H9 (cell line): ENCODE data around the gene LGMN. TPM values are rescaled to one million over a fixed set of nuclear protein-coding genes. Genes with fewer than 3 reads are reported as not detected.

Source experiments
- DNase-seq: peaks from one replicate; pipeline ENCODE4 v3.0.0-alpha.2; 2017
- H2AFZ ChIP-seq: one replicate; pipeline ENCODE4 v1.6.1; 2013; ENCODE audit warnings: mild to moderate bottlenecking, low read length, control low read depth, moderate library complexity
- H2AK5ac ChIP-seq: 2 replicates; pipeline ENCODE4 v1.6.1; 2013; ENCODE audit warnings: low read length, control low read depth, mixed read lengths; ENCODE audit not compliant: insufficient read length
- H2BK120ac ChIP-seq: one replicate; pipeline ENCODE4 v1.6.1; 2013; ENCODE audit warnings: low read depth, mild to moderate bottlenecking, low read length, control low read depth, inconsistent platforms; ENCODE audit not compliant: poor library complexity, severe bottlenecking
- H2BK12ac ChIP-seq: 2 replicates; pipeline ENCODE4 v1.6.1; 2013; ENCODE audit warnings: low read length, control low read depth, mixed read lengths, low read depth; ENCODE audit not compliant: insufficient read length
- H2BK15ac ChIP-seq: 2 replicates; pipeline ENCODE4 v1.6.1; 2013; ENCODE audit warnings: low read depth, low read length, control low read depth
- H2BK20ac ChIP-seq: one replicate; pipeline ENCODE4 v1.6.1; 2013; ENCODE audit warnings: low read depth, mild to moderate bottlenecking, low read length, control low read depth, inconsistent platforms; ENCODE audit not compliant: poor library complexity, severe bottlenecking
- H2BK5ac ChIP-seq: 2 replicates; pipeline ENCODE4 v1.6.1; 2013; ENCODE audit warnings: low read length, control low read depth, mixed read lengths; ENCODE audit not compliant: insufficient read length
- H3K14ac ChIP-seq: 2 replicates; pipeline ENCODE4 v1.6.1; 2013; ENCODE audit warnings: low read length, control low read depth; ENCODE audit not compliant: insufficient read depth
- H3K18ac ChIP-seq: 2 replicates; pipeline ENCODE4 v1.6.1; 2013; ENCODE audit warnings: low read depth, mild to moderate bottlenecking, mixed read lengths, low read length, control low read depth; ENCODE audit not compliant: insufficient read length
- H3K23ac ChIP-seq: 2 replicates; pipeline ENCODE4 v1.6.1; 2013; ENCODE audit warnings: low read length, control low read depth, mixed read lengths, low read depth; ENCODE audit not compliant: insufficient read length
- H3K23me2 ChIP-seq: 2 replicates; pipeline ENCODE4 v1.6.1; 2013; ENCODE audit warnings: low read depth, mild to moderate bottlenecking, mixed read lengths, low read length, control low read depth; ENCODE audit not compliant: insufficient read length, poor library complexity, severe bottlenecking
- H3K27ac ChIP-seq: 2 replicates; pipeline ENCODE4 v1.5.1; 2013; ENCODE audit warnings: low read length, control low read depth, mixed read lengths, low read depth; ENCODE audit not compliant: insufficient read length
- H3K27me3 ChIP-seq: 2 replicates; pipeline ENCODE4 v1.6.1; 2013; ENCODE audit warnings: low read length, control low read depth, inconsistent platforms; ENCODE audit not compliant: insufficient read depth
- H3K4ac ChIP-seq: 2 replicates; pipeline ENCODE4 v1.6.1; 2013; ENCODE audit warnings: low read depth, mild to moderate bottlenecking, control low read depth, inconsistent platforms, low read length, moderate library complexity
- H3K4me1 ChIP-seq: 2 replicates; pipeline ENCODE4 v1.6.1; 2013; ENCODE audit warnings: low read length, control low read depth, inconsistent platforms; ENCODE audit not compliant: insufficient read depth
- H3K4me2 ChIP-seq: 2 replicates; pipeline ENCODE4 v1.6.1; 2013; ENCODE audit warnings: low read length, control low read depth, mixed read lengths; ENCODE audit not compliant: insufficient read length, insufficient read depth
- H3K56ac ChIP-seq: 2 replicates; pipeline ENCODE4 v1.6.1; 2013; ENCODE audit warnings: low read depth, mild to moderate bottlenecking, mixed read lengths, low read length, control low read depth; ENCODE audit not compliant: insufficient read length
- H3K79me1 ChIP-seq: 2 replicates; pipeline ENCODE4 v1.6.1; 2013; ENCODE audit warnings: low read depth, mild to moderate bottlenecking, moderate library complexity, low read length, control low read depth, inconsistent platforms; ENCODE audit not compliant: insufficient read depth, poor library complexity, severe bottlenecking
- H3K79me2 ChIP-seq: 2 replicates; pipeline ENCODE4 v1.6.1; 2013; ENCODE audit warnings: low read length, control low read depth, inconsistent platforms; ENCODE audit not compliant: insufficient read depth
- H3K9ac ChIP-seq: 2 replicates; pipeline ENCODE4 v1.6.1; 2013; ENCODE audit warnings: low read length, control low read depth, mixed read lengths; ENCODE audit not compliant: insufficient read length; ENCODE audit errors: extremely low read depth
- H3K9me3 ChIP-seq: one replicate; pipeline ENCODE4 v1.6.1; 2013; ENCODE audit warnings: low read depth, low read length, inconsistent platforms; ENCODE audit not compliant: control insufficient read depth
- H3T11ph ChIP-seq: one replicate; pipeline ENCODE4 v1.6.1; 2013; ENCODE audit warnings: mild to moderate bottlenecking, low read length, control low read depth, inconsistent platforms
- H4K20me1 ChIP-seq: one replicate; pipeline ENCODE4 v1.6.1; 2013; ENCODE audit not compliant: control insufficient read depth, insufficient read length, insufficient read depth
- H4K5ac ChIP-seq: 2 replicates; pipeline ENCODE4 v1.6.1; 2013; ENCODE audit warnings: low read depth, mild to moderate bottlenecking, mixed read lengths, low read length, control low read depth; ENCODE audit not compliant: insufficient read length
- H4K8ac ChIP-seq: replicated peaks from 2 replicates; pipeline ENCODE4 v1.6.1; 2013; ENCODE audit warnings: low read length, control low read depth, mixed read lengths, low read depth; ENCODE audit not compliant: insufficient read length
- H4K91ac ChIP-seq: 2 replicates; pipeline ENCODE4 v1.6.1; 2013; ENCODE audit warnings: low read depth, mild to moderate bottlenecking, moderate library complexity, mixed read lengths, low read length, control low read depth; ENCODE audit not compliant: insufficient read length
- H3K27ac Mint-ChIP-seq, 3 experiments: 2 replicates in 2 of 3; 3 replicates in 1 of 3; pipeline ENCODE4 v1.8.0; 2020 to 2021; ENCODE audit warnings: mixed read lengths in 3 of 3, mild to moderate bottlenecking in 1 of 3, moderate library complexity in 1 of 3
- H3K27me3 Mint-ChIP-seq: 2 replicates; pipeline ENCODE4 v1.8.0; 2021; ENCODE audit warnings: low read depth, mild to moderate bottlenecking, moderate library complexity, mixed read lengths
- H3K36me3 Mint-ChIP-seq, 3 experiments: 2 replicates in 2 of 3; 3 replicates in 1 of 3; pipeline ENCODE4 v1.8.0; 2020 to 2021; ENCODE audit warnings: low read depth in 3 of 3, mixed read lengths in 3 of 3; ENCODE audit not compliant: insufficient read depth in 1 of 3
- H3K4me1 Mint-ChIP-seq, 2 experiments: 2 replicates each; pipeline ENCODE4 v1.8.0; 2020; ENCODE audit warnings: mixed read lengths in 2 of 2
- H3K4me3 Mint-ChIP-seq, 2 experiments: 2 replicates in 1 of 2; 3 replicates in 1 of 2; pipeline ENCODE4 v1.8.0; 2020 to 2021; ENCODE audit warnings: mild to moderate bottlenecking in 2 of 2, mixed read lengths in 2 of 2, moderate library complexity in 1 of 2
- H3K9me3 Mint-ChIP-seq, 2 experiments: 2 replicates in 1 of 2; 3 replicates in 1 of 2; pipeline ENCODE4 v1.8.0; 2020; ENCODE audit warnings: mild to moderate bottlenecking in 2 of 2, mixed read lengths in 2 of 2, moderate library complexity in 1 of 2
- CTCF ChIP-seq: fragments of 200-600 bp; sonication (generic); conservative IDR thresholded peaks from 3 replicates; pipeline ENCODE4 v1.8.0; 2021; ENCODE audit warnings: antibody characterized with exemption, mild to moderate bottlenecking
- WGBS: extraction: QIAGEN DNeasy Blood & Tissue Kit; methylation state at CpG from one replicate; pipeline ENCODE4 v1.1.7; 2013; ENCODE audit warnings: missing lambda C conversion rate, low lambda C conversion rate, mixed read lengths; ENCODE audit not compliant: insufficient read length; ENCODE audit errors: extremely low coverage; 5-methylcytosine and 5-hydroxymethylcytosine counted together
- total RNA-seq: library from RNA; stranded (reverse); gene quantifications from 2 replicates; pipeline ENCODE4 v1.2.1, GENCODE V29; 2021

The LGMN gene
- total RNA-seq, 1 experiment from 2014 or later = 55.3 TPM

DNA sequence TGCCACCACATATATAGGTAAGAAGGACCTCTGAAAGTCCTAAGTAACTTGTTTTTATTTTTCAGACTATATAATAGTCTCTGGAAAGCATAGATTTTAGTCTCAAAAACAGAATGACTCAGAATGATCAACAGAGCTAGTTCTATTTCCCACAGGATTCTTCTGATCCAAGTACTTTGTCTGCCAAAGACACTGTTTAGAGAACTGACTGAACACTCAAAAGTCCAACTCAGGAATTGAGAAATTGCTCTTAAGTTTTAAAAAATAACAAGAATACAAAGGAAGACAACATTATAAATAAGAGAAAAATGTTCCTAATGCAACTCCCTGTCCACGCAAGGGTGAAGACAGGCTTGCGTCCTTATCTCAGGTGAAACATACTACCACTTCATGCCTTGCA, 29.0 kb downstream of the LGMN start:
- H3K4me2 ChIP-seq = no peak overlapping the region
- H3K4me1 Mint-ChIP-seq = no peaks in the 10 kb centered on the region
- H3K36me3 Mint-ChIP-seq = peaks cover 9 to 30% (median 13%) of the 10 kb centered on the region in 3 experiments
- no peaks in the 10 kb centered on the region for H3K27me3 Mint-ChIP-seq
- DNase-seq = no peak
- TF ChIP-seq CTCF = no peak
- H3K23me2 ChIP-seq = no peaks in the 10 kb centered on the region
- peaks cover 0 to 3% of the 10 kb centered on the region in 2 experiments; a peak in 1 of 5 replicates for H3K9me3 Mint-ChIP-seq
- H3K27ac ChIP-seq = no peak overlapping the region
- H4K20me1 ChIP-seq = no peaks in the 10 kb centered on the region
- H3K9ac ChIP-seq = no peak overlapping the region
- no peaks in the 10 kb centered on the region for H3K4me1 ChIP-seq
- no peak overlapping the region for H2BK15ac ChIP-seq
- no peak overlapping the region for H3K27ac Mint-ChIP-seq
- no peak overlapping the region for H2BK20ac ChIP-seq
- no peak overlapping the region for H3T11ph ChIP-seq
- H3K14ac ChIP-seq = no peak overlapping the region
- no peak overlapping the region for H2BK120ac ChIP-seq
- H3K27me3 ChIP-seq = no peaks in the 10 kb centered on the region
- no peak overlapping the region for H3K4me3 Mint-ChIP-seq
- no peak overlapping the region for H4K91ac ChIP-seq
- H3K23ac ChIP-seq = no peak overlapping the region
- H2AK5ac ChIP-seq = no peak overlapping the region
- H2BK5ac ChIP-seq = no peak overlapping the region
- H3K9me3 ChIP-seq = no peaks in the 10 kb centered on the region
- H4K5ac ChIP-seq = no peak overlapping the region
- H2BK12ac ChIP-seq = no peak overlapping the region
- no CpG with 5 or more reads among the region's 2 CpGs for WGBS
- no peak overlapping the region for H4K8ac ChIP-seq
- no peaks in the 10 kb centered on the region; the same call in 1 of the 2 replicates for H3K79me2 ChIP-seq
- no peaks in the 10 kb centered on the region for H3K79me1 ChIP-seq
- H2AFZ ChIP-seq = no peak overlapping the region
- H3K18ac ChIP-seq = no peak overlapping the region
- H3K4ac ChIP-seq = no peak overlapping the region
- no peak overlapping the region for H3K56ac ChIP-seq
